ENCODE data around the gene RASGRF1. TPM values are rescaled to one million over a fixed set of nuclear protein-coding genes. Genes with fewer than 3 reads are reported as not detected.

RASGRF1 gene
- total RNA-seq, 1 experiment from 2014 or later: not detected

GRCh38 chr15:79010278-79010677, 80.3 kb downstream of the RASGRF1 start:
- H3K36me3 ChIP-seq (ENCODE audit: low read depth, low read length): no peaks in the 10 kb centered on the region
- intact Hi-C loops (cut with micrococcal nuclease): no loop called here
- POLR2A ChIA-PET (ENCODE audit: unreplicated experiment): no interaction called here

DNA sequence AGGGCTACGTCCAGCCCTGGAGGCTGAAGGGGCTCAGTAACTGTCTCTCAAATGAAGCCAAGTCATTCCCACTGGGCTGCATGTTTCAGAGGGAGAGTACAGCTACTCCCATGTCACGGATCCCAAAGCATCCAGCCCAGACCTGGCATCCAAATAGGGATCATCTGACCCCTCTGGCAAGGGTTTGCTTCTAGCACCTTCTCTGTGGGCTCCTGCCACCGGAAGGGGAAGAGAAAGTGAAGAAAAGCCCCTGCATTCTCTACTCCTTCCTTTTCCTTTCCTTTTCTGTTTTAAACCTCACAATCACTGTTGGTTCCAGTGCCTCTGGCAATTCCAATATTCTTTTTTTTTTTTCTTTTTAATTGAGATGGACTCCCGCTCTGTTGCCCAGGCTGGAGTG, 81.2 kb downstream of the RASGRF1 start:
- Histone ChIP-seq H3K4me2 (ENCODE audit: low read length) (no peak overlapping the region), H3K9me3 (ENCODE audit: low read length) (no peaks in the 10 kb centered on the region), H3K9me2 (replicated peaks; ENCODE audit: low read length) (no peaks in the 10 kb centered on the region), H3K4me1 (ENCODE audit: insufficient read depth, low read length) (peaks cover 2% of the 10 kb centered on the region), H3F3A (ENCODE audit: low read length, unreplicated experiment) (no peaks in the 10 kb centered on the region), H3K36me3 (ENCODE audit: low read depth, low read length) (no peaks in the 10 kb centered on the region), H3K9ac (ENCODE audit: low read length) (no peak overlapping the region), H3K27me3 (ENCODE audit: low read length) (no peaks in the 10 kb centered on the region), H2AFZ (ENCODE audit: low read length) (no peak overlapping the region), H4K20me1 (ENCODE audit: low read length) (no peaks in the 10 kb centered on the region), H3K79me2 (ENCODE audit: low read length) (no peaks in the 10 kb centered on the region), H3K27ac (ENCODE audit: low read length) (no peak overlapping the region), H3K4me3 (ENCODE audit: low read length) (no peak overlapping the region)
- ATAC-seq (no peak), DNase-seq (no peak)
- intact Hi-C loops (cut with micrococcal nuclease): no loop called here
- BruUV-seq (replicated peaks): no TSS peak
- ChIA-PET POLR2A (ENCODE audit: unreplicated experiment) (no interaction called here), CTCF (no interaction called here)
- TF ChIP-seq EZH2phosphoT487 (IDR thresholded peaks at IDR 0.05; ENCODE audit: borderline replicate concordance, low read length) (no peak), EZH2 (IDR thresholded peaks at IDR 0.05; ENCODE audit: low read length, unreplicated experiment) (no peak)
- TF ChIP-seq, protein P1, sequence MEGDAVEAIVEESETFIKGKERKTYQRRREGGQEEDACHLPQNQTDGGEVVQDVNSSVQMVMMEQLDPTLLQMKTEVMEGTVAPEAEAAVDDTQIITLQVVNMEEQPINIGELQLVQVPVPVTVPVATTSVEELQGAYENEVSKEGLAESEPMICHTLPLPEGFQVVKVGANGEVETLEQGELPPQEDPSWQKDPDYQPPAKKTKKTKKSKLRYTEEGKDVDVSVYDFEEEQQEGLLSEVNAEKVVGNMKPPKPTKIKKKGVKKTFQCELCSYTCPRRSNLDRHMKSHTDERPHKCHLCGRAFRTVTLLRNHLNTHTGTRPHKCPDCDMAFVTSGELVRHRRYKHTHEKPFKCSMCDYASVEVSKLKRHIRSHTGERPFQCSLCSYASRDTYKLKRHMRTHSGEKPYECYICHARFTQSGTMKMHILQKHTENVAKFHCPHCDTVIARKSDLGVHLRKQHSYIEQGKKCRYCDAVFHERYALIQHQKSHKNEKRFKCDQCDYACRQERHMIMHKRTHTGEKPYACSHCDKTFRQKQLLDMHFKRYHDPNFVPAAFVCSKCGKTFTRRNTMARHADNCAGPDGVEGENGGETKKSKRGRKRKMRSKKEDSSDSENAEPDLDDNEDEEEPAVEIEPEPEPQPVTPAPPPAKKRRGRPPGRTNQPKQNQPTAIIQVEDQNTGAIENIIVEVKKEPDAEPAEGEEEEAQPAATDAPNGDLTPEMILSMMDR (conservative IDR thresholded peaks at IDR 0.05; ENCODE audit: low read depth, low read length): no peak

More at GRCh38 chr15:79010278-79010677, 80.3 kb downstream of the RASGRF1 start:
- H3K4me3 ChIP-seq (ENCODE audit: low read length): no peak overlapping the region
- no peaks in the 10 kb centered on the region for H3K9me3 ChIP-seq (ENCODE audit: low read length)
- no TSS peak for BruUV-seq (replicated peaks)
- TF ChIP-seq EZH2phosphoT487 (IDR thresholded peaks at IDR 0.05; ENCODE audit: borderline replicate concordance, low read length) (no peak), EZH2 (IDR thresholded peaks at IDR 0.05; ENCODE audit: low read length, unreplicated experiment) (no peak)
- TF ChIP-seq, protein P1 (conservative IDR thresholded peaks at IDR 0.05; ENCODE audit: low read depth, low read length): no peak
- H4K20me1 ChIP-seq (ENCODE audit: low read length): no peaks in the 10 kb centered on the region
- H3F3A ChIP-seq (ENCODE audit: low read length, unreplicated experiment): no peaks in the 10 kb centered on the region
- no peak overlapping the region for H2AFZ ChIP-seq (ENCODE audit: low read length)
- no peak overlapping the region for H3K4me2 ChIP-seq (ENCODE audit: low read length)
- H3K9me2 ChIP-seq (replicated peaks; ENCODE audit: low read length): no peaks in the 10 kb centered on the region
- no peak for ATAC-seq
- no peak for DNase-seq
- CTCF ChIA-PET: no interaction called here
- no peak overlapping the region for H3K9ac ChIP-seq (ENCODE audit: low read length)
- H3K27ac ChIP-seq (ENCODE audit: low read length): no peak overlapping the region
- no peaks in the 10 kb centered on the region for H3K79me2 ChIP-seq (ENCODE audit: low read length)
- no peaks in the 10 kb centered on the region for H3K4me1 ChIP-seq (ENCODE audit: insufficient read depth, low read length)
- no peaks in the 10 kb centered on the region for H3K27me3 ChIP-seq (ENCODE audit: low read length)

GRCh38 chr15:79008659-79009058, 81.9 kb downstream of the RASGRF1 start:
- no peaks in the 10 kb centered on the region for H3K9me3 ChIP-seq (ENCODE audit: low read length)
- H2AFZ ChIP-seq (ENCODE audit: low read length): no peak overlapping the region
- DNase-seq (no peak), ATAC-seq (no peak)
- no peak overlapping the region for H3K4me3 ChIP-seq (ENCODE audit: low read length)
- H3F3A ChIP-seq (ENCODE audit: low read length, unreplicated experiment): no peaks in the 10 kb centered on the region
- H3K27ac ChIP-seq (ENCODE audit: low read length): no peak overlapping the region
- CTCF ChIA-PET: no interaction called here
- no TSS peak for BruUV-seq (replicated peaks)
- intact Hi-C loops (cut with micrococcal nuclease): no loop called here
- no peak for TF ChIP-seq EZH2 (IDR thresholded peaks at IDR 0.05; ENCODE audit: low read length, unreplicated experiment)
- TF ChIP-seq EZH2phosphoT487 (IDR thresholded peaks at IDR 0.05; ENCODE audit: borderline replicate concordance, low read length): no peak
- TF ChIP-seq, protein P1 (conservative IDR thresholded peaks at IDR 0.05; ENCODE audit: low read depth, low read length): no peak
- H3K27me3 ChIP-seq (ENCODE audit: low read length): no peaks in the 10 kb centered on the region
- H3K36me3 ChIP-seq (ENCODE audit: low read depth, low read length): no peaks in the 10 kb centered on the region
- H3K4me2 ChIP-seq (ENCODE audit: low read length): no peak overlapping the region
- H3K4me1 ChIP-seq (ENCODE audit: insufficient read depth, low read length): peaks cover 6% of the 10 kb centered on the region
- H3K9me2 ChIP-seq (replicated peaks; ENCODE audit: low read length): no peaks in the 10 kb centered on the region
- no peaks in the 10 kb centered on the region for H3K79me2 ChIP-seq (ENCODE audit: low read length)
- no peaks in the 10 kb centered on the region for H4K20me1 ChIP-seq (ENCODE audit: low read length)
- POLR2A ChIA-PET (ENCODE audit: unreplicated experiment): no interaction called here
- no peak overlapping the region for H3K9ac ChIP-seq (ENCODE audit: low read length)
